Astrocyte of the spinal cord (primary cell): ENCODE results near the gene LYZL1.
"Not testable (repeated sequence)": the region's sequence is repeated elsewhere in the genome, so short reads cannot be mapped to it uniquely, and the experiment has no call there.

ENCODE experiments used
- DNase-seq: peaks from one replicate; pipeline ENCODE4 v3.0.0; 2011; ENCODE audit warnings: low read depth, low spot score
- H3K4me3 ChIP-seq: 2 replicates; pipeline ENCODE4 v1.5.1; 2011; ENCODE audit warnings: low read depth, mild to moderate bottlenecking, low read length, moderate library complexity
- in situ Hi-C: cut with HindIII; loops from 2 replicates; pipeline ENCODE4 v1.10.0; 2017; ENCODE audit warnings: low sequenced_read_pairs
- TF ChIP-seq, protein P1 (sequence below): IDR thresholded peaks from 2 replicates; pipeline ENCODE4 v1.5.1; 2012; ENCODE audit warnings: low read depth, mild to moderate bottlenecking, low read length, inconsistent platforms

LYZL1 gene

DNA sequence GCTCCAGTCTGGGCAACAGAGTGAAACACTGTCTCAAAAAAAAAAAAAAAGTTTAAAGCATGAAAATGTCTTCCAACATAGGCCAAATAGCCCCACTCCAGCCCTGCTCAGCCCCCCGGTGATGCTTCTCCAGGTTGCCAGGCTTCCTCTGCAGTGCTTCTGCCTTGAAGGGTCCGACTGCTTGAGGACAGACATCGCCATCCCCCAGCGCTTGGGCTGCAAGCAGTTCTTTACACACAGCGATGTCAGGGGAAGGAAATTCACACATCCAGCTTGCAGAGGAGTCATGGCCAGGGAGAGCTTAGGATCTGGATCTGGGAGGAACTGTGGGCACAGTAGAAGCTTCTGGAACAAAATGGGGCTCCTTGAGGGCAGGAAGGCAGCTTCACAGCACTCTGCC, 26.9 kb downstream of the LYZL1 start:
- no peak for DNase-seq
- in situ Hi-C loops: no loop called here
- no peak overlapping the region for H3K4me3 ChIP-seq
- TF ChIP-seq, protein P1, sequence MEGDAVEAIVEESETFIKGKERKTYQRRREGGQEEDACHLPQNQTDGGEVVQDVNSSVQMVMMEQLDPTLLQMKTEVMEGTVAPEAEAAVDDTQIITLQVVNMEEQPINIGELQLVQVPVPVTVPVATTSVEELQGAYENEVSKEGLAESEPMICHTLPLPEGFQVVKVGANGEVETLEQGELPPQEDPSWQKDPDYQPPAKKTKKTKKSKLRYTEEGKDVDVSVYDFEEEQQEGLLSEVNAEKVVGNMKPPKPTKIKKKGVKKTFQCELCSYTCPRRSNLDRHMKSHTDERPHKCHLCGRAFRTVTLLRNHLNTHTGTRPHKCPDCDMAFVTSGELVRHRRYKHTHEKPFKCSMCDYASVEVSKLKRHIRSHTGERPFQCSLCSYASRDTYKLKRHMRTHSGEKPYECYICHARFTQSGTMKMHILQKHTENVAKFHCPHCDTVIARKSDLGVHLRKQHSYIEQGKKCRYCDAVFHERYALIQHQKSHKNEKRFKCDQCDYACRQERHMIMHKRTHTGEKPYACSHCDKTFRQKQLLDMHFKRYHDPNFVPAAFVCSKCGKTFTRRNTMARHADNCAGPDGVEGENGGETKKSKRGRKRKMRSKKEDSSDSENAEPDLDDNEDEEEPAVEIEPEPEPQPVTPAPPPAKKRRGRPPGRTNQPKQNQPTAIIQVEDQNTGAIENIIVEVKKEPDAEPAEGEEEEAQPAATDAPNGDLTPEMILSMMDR: no peak

DNA sequence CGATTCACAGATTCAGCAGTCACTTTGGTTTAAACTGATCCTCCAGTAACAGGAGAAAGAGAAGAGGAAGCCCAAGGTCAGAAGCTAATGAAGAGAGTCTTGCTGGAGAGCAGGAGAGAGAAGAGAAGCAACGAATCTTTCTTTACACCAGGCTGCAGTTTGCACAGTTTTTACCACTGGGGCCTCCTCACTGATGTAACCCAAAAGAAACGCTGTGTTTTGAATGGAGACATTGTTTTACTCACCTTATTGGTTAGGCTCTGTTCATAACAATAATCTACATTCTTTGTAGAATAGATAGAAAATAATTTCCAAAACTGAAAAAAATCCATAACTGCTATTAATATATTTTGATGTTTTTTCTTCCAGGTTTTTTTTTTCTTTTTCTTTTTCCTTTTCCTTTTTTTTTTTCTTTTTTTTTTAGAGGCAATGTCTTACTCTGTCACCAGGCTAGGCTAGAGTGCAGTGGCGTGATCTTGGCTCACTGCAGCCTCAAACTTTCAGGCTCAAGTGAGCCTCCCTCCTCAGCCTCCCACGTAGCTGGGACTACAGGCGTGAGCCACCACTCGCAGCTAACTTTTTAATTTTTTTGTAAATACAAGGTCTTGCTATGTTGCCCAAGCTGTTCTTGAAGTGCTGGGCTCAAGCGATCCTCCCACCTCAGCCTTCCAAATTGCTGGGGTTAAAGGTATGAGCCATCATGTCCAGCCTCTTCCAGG, 27.6 kb downstream of the LYZL1 start:
- no peak overlapping the region for H3K4me3 ChIP-seq
- TF ChIP-seq, protein P1: no peak
- DNase-seq: no peak
- in situ Hi-C loops: no loop called here

DNA sequence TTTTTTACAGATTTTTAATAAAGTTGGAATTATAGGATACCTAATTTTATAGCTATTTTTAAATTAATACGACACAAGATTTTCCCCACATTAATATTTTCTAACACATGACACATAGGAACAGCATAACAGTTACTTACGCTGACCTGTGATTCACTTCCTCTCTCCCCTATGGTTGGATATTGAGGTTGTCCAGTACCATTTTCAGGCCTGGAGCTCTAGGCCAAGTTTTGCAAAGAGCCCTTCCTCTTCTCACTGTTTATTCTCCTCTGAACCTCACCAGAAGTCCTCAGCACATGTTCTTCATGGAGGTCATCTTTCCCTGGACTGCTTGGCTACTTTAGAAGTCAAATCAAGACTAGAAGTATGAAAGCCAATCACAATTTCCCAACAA, 28.2 kb downstream of the LYZL1 start:
- in situ Hi-C loops: no loop called here
- no peak overlapping the region for H3K4me3 ChIP-seq
- no peak for DNase-seq
- TF ChIP-seq, protein P1: no peak

DNA sequence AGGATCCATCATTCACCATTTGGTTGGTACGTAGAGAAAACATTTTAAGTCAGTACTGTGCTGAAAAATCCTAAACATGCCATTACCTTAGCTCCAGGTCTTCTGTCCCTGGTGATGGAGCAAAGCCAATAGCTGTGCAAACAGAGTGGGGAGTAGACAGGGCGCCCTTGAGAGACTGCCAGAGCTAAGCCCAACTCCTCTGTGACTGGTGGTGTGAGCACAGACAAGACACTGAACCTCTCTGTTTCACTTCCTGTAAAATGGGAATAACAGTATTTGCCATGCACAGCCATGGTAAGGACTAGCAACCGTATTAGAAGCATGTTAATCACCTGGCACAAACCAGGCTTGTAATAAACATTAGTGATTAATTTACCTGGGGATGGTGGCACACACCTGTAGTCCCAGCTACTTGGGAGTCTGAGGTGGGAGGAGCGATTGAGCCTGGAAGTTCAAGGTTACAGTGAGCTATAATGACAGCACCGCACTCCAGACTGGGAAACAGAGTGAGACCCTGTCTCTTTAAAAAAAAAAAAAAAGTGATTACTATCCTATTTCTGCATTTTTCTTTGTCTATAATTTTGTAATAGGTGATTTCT, 28.7 kb downstream of the LYZL1 start:
- H3K4me3 ChIP-seq: no peak overlapping the region
- DNase-seq: no peak
- in situ Hi-C loops: no loop called here
- TF ChIP-seq, protein P1: no peak

DNA sequence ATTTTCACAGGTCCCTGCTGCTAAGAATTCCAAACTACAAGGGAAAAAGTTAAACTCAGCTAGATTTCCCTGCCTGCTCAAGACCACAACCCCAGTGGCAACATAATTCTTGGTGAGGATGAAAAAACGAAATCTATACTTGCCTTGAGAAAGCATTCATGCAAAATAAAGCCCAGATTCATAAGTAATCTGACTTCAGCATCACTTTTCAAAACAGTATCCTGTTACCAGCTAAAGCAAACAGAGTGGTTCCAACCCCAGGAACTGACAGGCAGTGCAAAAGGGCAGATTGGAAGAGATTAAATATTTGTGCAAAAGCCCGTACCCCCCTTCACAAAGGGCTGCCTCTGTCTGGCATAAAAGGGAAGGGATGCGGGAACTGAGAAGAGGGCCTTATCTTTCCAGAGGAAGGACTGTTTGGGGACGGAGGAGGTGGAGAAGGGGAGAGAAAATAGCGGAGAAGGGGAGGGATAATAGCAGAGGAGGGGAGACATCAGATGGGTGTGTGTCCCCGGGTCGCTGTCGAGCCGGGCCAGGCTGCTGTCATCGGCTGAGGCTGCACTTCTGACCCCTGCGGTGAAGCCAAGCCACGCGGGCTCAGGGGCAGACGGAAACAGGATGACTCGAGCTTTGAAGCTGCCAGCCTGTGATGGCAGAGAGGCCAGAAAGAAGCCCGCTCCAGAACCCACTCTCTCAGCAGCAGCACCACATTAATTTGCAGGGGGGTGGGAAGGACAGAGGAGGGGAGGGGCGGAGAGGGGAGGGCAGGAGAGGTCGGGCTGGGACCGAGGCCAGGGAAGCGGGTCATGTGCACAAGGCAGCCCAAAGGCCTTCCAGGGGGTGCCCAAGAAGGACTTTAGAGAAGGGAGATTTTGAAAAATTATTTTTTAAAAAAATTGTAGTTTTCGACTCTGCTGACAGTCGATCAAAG, 29.5 kb downstream of the LYZL1 start:
- H3K4me3 ChIP-seq, in situ Hi-C loops: not testable (repeated sequence)
- DNase-seq: peak; percentile 41

DNA sequence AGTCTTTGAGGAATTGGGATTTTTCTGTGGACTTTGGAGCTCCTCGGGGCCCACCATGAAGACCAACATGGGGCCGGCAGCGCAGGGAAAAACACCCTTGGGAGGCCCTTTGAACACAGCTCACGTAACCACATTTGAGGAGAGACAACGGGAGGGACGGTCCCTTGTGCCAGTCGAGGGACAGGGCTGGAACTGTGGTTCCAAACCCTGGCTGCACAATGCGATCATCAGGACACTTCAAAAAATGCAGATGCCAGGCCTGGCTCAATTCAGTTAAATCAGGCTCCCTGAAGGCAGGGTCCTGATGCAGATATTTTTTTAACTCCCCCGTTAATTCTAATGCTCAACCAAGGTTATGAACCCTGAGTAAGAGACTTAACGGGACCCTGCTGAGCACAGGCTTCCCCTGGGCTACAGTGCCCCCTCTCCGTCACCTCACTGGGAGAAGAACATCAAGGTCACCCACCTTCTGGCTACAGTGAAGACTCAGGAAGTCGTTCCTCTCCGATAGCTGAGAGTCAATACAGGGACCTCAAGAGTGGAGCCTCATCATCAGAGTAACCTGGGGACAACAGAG, 30.4 kb downstream of the LYZL1 start:
- H3K4me3 ChIP-seq: no peak overlapping the region
- in situ Hi-C loops: no loop called here
- TF ChIP-seq, protein P1: no peak
- DNase-seq: no peak

DNA sequence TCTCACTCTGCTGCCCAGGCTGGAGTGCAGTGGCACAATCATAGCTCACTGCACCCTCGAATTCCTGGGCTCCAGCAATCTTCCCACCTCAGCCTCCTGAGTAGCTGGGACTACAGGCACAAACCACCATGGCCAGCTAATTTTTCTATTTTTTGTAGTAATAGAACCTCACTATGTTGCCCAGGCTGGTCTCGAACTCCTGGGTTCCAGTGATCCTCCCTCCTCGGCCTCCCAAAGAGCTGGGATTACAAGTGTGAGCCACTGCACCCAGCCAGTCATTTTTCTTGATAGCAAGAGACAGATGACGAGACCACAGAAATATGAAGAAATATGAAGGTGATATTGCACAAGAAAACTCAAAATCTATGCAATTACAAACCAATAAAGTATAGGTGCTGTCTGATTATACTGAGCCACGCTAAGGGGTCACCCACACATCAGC, 31.8 kb downstream of the LYZL1 start:
- DNase-seq, H3K4me3 ChIP-seq, in situ Hi-C loops: not testable (repeated sequence)
